KMS-11 (cell line): ENCODE data around the gene ADNP2.
A peak's percentile ranks its signal among the peaks of the same experiment; 100 is the strongest.

Experiments used
- H2AFZ ChIP-seq: fragments of 200-600 bp; sonication (generic); 2 replicates; pipeline ENCODE4 v1.6.1; 2016; ENCODE audit warnings: antibody characterized with exemption, mixed run types, low read depth
- H3K27ac ChIP-seq: fragments of 200-600 bp; sonication (generic); 2 replicates; pipeline ENCODE4 v1.6.1; 2016; ENCODE audit warnings: mild to moderate bottlenecking, mixed run types
- H3K27me3 ChIP-seq: fragments of 200-600 bp; sonication (generic); 2 replicates; pipeline ENCODE4 v1.6.1; 2017; ENCODE audit warnings: mild to moderate bottlenecking, low read depth, mixed run types, moderate library complexity; ENCODE audit not compliant: insufficient read depth
- H3K36me3 ChIP-seq: fragments of 200-600 bp; sonication (generic); 2 replicates; pipeline ENCODE4 v1.6.1; 2017; ENCODE audit warnings: mild to moderate bottlenecking, mixed run types; ENCODE audit not compliant: insufficient read depth
- H3K4me1 ChIP-seq: fragments of 200-600 bp; sonication (generic); 2 replicates; pipeline ENCODE4 v1.6.1; 2016; ENCODE audit warnings: mild to moderate bottlenecking, low read depth, mixed run types; ENCODE audit not compliant: poor library complexity, severe bottlenecking
- H3K4me2 ChIP-seq: fragments of 200-600 bp; sonication (generic); 2 replicates; pipeline ENCODE4 v1.7.0; 2016; ENCODE audit warnings: mild to moderate bottlenecking, mixed run types
- H3K4me3 ChIP-seq: fragments of 200-600 bp; sonication (generic); IDR thresholded peaks from 2 replicates; pipeline ENCODE4 v1.6.1; 2017; ENCODE audit warnings: low read depth, low read length, mixed read lengths; ENCODE audit not compliant: insufficient read depth
- H3K79me2 ChIP-seq: fragments of 200-600 bp; sonication (generic); 2 replicates; pipeline ENCODE4 v1.6.1; 2016; ENCODE audit warnings: low read depth, mixed run types; ENCODE audit not compliant: insufficient read depth
- H3K9ac ChIP-seq: fragments of 200-600 bp; sonication (generic); 2 replicates; pipeline ENCODE4 v1.6.1; 2016; ENCODE audit warnings: mild to moderate bottlenecking, mixed run types
- H4K20me1 ChIP-seq: fragments of 200-600 bp; sonication (generic); 2 replicates; pipeline ENCODE4 v1.6.1; 2016; ENCODE audit warnings: mild to moderate bottlenecking, mixed run types; ENCODE audit not compliant: insufficient read depth
- TF ChIP-seq, protein P1 (sequence below): fragments of 200-600 bp; sonication (generic); conservative IDR thresholded peaks from 2 replicates; pipeline ENCODE4 v1.6.1; 2017; ENCODE audit warnings: low read depth, mild to moderate bottlenecking, antibody characterized with exemption, low read length, moderate library complexity, mixed read lengths

Gene ADNP2

DNA sequence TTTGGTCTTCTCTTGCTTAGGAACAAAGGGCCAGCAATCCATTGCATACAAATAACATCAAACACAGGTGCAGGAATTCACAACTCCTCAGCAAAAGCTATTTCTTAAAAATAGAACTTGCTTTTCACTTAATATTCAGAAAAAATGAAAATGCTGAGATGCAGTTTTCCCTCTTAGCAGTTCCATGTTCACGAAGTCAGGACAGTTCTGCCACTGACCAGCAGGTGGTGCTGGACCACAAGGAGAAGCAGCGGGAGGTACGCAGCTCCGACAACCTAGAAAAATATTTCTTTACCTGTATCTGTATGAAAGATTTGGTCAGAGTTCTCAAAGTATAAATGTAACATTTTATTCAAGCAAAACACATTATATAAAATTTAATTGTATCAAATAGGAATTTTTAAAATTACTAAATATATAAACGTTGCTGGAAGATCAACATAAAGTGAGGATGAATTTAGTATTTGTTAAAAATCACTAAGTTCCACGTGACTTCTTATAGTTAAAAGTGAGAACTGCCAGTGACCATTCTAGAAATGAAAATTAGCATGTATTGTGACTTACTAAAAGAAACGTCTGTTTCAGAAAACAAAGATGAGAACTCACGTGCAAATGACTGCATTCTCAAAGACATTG lies 48.8 kb downstream of the ADNP2 start:
- TF ChIP-seq, protein P1, sequence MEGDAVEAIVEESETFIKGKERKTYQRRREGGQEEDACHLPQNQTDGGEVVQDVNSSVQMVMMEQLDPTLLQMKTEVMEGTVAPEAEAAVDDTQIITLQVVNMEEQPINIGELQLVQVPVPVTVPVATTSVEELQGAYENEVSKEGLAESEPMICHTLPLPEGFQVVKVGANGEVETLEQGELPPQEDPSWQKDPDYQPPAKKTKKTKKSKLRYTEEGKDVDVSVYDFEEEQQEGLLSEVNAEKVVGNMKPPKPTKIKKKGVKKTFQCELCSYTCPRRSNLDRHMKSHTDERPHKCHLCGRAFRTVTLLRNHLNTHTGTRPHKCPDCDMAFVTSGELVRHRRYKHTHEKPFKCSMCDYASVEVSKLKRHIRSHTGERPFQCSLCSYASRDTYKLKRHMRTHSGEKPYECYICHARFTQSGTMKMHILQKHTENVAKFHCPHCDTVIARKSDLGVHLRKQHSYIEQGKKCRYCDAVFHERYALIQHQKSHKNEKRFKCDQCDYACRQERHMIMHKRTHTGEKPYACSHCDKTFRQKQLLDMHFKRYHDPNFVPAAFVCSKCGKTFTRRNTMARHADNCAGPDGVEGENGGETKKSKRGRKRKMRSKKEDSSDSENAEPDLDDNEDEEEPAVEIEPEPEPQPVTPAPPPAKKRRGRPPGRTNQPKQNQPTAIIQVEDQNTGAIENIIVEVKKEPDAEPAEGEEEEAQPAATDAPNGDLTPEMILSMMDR: peak; percentile 97
- Histone ChIP-seq H3K9ac (no peak overlapping the region), H3K4me1 (no peaks in the 10 kb centered on the region), H3K27ac (no peak overlapping the region), H3K4me3 (no peak overlapping the region), H4K20me1 (no peaks in the 10 kb centered on the region), H3K36me3 (0 out of 2 replicates have a peak, but pooled peaks cover 4% of the 10 kb centered on the region), H3K27me3 (no peaks in the 10 kb centered on the region), H3K79me2 (peaks cover 31% of the 10 kb centered on the region; the same call in 1 of the 2 replicates), H2AFZ (no peak overlapping the region), H3K4me2 (no peak overlapping the region)

DNA sequence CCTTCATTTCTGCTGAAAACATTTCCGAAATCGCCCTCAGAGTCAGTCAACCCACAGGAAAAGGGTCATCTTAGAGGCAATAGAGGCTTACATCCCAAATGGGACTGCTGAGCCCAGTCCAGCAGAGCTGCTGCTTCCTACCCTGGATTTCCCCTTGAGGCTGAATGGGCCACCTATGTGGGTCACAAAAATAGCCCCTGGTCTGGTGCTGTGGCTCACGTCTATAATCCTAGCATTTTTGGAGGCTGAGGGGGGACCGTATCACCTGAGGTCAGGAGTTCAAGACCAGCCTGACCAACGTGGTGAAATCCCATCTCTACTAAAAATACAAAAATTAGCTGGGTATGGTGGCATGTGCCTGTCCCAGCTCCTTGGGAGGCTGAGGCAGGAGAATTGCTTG lies 49.3 kb downstream of the ADNP2 start:
- H3K27me3 ChIP-seq: no peaks in the 10 kb centered on the region
- H3K4me2 ChIP-seq: no peak overlapping the region
- no peaks in the 10 kb centered on the region for H4K20me1 ChIP-seq
- H3K9ac ChIP-seq: no peak overlapping the region
- 0 out of 2 replicates have a peak, but pooled peaks cover 4% of the 10 kb centered on the region for H3K36me3 ChIP-seq
- no peaks in the 10 kb centered on the region for H3K4me1 ChIP-seq
- TF ChIP-seq, protein P1: no peak
- H3K4me3 ChIP-seq: no peak overlapping the region
- H3K79me2 ChIP-seq: peaks cover 31% of the 10 kb centered on the region; the same call in 1 of the 2 replicates
- no peak overlapping the region for H2AFZ ChIP-seq
- H3K27ac ChIP-seq: no peak overlapping the region

DNA sequence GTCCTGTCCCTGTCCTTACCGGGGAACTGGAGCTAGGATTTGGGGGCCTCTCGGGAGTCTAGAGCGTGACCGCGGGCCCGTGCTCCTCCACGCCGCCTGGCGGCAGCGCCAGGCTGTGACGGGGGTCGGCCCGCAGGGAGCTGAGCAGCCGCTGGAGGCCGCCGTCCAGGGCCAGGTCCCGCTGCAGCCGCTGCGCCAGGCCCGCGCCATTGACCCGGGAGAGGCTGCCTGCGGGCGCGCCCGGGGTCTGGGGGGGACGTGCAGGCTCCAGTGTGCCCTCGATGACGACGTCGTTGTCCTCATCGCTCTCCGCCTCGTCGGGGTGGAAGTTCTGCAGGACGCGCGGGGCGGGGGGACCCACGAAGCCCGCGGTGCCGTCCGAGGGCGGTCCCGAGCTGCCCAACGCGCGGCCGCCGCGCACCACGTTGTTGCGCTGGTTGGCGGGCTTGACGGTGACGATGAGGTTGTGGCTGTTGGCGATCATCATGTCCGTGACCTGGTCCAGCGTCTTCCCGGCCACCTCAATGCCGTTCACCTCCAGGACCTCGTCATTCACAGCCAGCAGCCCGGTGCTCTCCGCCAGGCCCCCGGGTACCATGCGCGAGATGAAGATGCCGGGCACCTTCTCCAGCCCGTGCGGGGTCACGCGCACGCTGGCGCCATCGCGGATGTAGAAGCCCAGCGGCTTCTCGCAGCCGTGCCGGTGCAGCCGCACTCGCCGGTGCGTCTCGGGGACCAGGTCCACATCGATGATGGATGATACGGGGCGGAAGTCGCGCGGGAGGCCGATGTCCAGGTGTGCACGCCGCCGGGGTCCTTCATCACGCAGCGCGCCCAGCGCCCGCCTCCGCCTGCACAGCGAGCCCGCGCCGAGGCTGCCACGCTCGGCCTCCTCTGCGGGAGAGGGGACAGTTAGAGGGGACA lies 50.9 kb downstream of the ADNP2 start:
- H2AFZ ChIP-seq: no peak overlapping the region
- no peak overlapping the region for H3K4me2 ChIP-seq

DNA sequence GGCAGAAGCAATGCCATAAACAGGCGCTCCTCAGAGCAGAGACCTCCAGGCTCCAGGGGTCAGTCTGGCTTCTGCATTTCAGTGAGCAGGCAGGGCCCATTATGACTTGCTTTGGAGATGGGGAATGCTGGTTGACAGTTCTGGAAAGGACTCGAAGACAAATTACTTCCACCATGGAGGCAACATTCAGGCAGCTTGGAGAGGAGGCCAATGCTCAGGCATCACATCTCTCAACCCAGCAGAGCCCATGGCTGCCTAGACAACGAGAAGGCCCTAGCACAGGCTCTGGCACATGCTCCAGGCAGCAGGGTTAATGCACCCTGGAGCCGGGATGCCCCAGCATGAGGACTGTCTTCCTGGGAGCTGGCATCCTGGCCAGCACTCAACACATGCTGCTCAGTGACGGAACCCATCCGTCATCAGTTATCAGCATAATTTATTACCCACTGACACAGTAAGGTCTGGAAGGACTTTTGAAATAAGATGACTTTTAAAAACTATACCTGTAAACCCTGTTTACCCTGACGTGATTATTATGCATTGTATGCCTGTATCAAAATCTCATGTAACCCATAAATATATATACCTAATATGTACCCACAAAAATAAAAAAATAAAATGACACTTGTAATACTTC lies 52.8 kb downstream of the ADNP2 start:
- peaks cover 10% of the 10 kb centered on the region; the same call in 1 of the 2 replicates for H3K79me2 ChIP-seq
- no peak overlapping the region for H2AFZ ChIP-seq
- H3K36me3 ChIP-seq: 0 out of 2 replicates have a peak, but pooled peaks cover 4% of the 10 kb centered on the region
- no peak overlapping the region for H3K9ac ChIP-seq
- no peaks in the 10 kb centered on the region for H3K27me3 ChIP-seq
- no peaks in the 10 kb centered on the region for H3K4me1 ChIP-seq
- TF ChIP-seq, protein P1: no peak
- H3K4me3 ChIP-seq: no peak overlapping the region
- no peak overlapping the region for H3K27ac ChIP-seq
- no peak overlapping the region for H3K4me2 ChIP-seq
- H4K20me1 ChIP-seq: no peaks in the 10 kb centered on the region

More for the DNA sequence above, 50.9 kb downstream of the ADNP2 start:
- Histone ChIP-seq H3K4me3 (no peak overlapping the region), H3K27me3 (no peaks in the 10 kb centered on the region), H3K36me3 (0 out of 2 replicates have a peak, but pooled peaks cover 4% of the 10 kb centered on the region), H3K79me2 (peaks cover 20% of the 10 kb centered on the region; the same call in 1 of the 2 replicates), H3K9ac (no peak overlapping the region), H4K20me1 (no peaks in the 10 kb centered on the region), H3K4me1 (no peaks in the 10 kb centered on the region), H3K27ac (no peak overlapping the region)
- TF ChIP-seq, protein P1: no peak
